NCI-H82 treated with DMSO at 0.1 percent for 48 hours (cell line): ENCODE data around the gene ABCB11.
A peak's percentile ranks its signal among the peaks of the same experiment; 100 is the strongest.
"Not testable (repeated sequence)": the region's sequence is repeated elsewhere in the genome, so short reads cannot be mapped to it uniquely, and the experiment has no call there.

Experiments used
- DNase-seq: peaks from one replicate; lab custom pipeline; 2025; ENCODE audit not compliant: unreplicated experiment; lab: John Stamatoyannopoulos, UW

The ABCB11 gene

DNA sequence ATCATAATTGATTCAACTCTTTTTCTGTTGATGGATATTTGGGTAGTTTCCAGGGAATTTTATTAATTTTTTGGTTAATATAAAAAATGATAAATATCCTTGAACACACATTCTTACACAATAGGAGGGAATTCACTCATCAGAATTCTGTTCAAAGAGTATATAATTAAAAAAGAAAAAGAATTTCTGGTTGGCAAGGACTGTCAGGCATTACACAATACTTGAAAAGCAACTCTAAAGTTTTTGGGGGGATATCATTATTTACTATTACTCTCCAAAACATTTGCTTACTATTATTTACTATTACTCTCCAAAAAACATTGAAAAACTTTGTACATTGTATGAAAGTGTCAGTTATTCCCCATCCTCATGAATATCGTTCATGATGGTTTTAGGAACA lies 92.1 kb downstream of the ABCB11 start:
- DNase-seq = no peak

GRCh38 chr2:168935810-168936581 lies 95.1 kb downstream of the ABCB11 start:
- no peak for DNase-seq

DNA sequence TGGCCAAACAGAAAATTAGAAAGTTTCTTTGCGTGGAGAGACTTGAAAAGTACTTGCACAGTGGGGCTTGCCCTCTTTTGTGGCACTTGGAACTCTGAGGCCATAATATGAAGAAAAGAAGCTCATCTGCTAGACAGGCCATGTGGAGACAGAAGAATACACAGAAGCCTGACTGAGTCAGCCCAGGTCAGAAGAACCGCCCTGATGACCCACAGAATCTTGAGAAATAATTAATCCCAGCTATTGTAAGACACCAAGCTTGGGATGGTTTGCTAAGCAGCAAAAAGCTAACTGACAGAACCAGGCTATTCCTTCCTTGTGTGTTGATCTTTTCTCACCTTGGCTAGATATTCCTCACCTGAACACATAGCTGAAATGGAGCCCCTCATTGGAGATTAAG lies 96.3 kb downstream of the ABCB11 start:
- no peak for DNase-seq

DNA sequence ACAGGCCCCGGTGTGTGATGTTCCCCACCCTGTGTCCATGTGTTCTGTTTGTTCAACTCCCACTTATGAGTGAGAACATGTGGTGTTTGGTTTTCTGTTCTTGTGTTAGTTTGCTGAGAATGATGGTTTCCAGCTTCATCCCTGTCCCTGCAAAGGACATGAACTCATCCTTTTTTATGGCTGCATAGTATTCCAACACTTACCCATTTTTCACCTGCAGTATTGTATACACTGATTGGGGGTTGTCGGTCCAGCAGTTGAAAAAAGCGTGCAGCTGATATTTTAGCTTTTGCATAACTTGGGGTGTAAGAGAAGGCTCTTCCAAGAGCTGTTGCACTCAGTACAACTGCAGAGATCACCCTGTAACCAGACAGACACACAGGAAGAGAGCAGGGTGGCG lies 99.0 kb downstream of the ABCB11 start:
- DNase-seq = not testable (repeated sequence)

DNA sequence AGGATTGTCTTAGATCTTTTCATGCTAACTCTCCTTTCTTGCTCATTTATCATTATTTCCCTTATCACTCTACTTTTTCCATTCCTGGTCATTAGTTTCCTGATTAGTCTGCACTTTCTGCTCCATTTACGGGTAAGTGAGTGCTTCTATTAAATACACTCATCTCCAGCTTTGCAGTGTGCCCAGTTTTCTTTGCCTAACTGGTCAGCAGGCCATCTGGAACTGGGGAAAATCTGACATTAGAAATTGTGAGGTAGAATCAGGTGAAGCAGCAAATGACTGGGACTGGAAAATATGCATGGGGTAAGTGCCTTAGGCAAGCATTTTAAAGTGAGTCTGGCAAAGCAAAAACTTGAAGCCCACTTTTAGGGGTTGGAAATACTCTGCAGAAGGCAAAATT lies 100.9 kb downstream of the ABCB11 start:
- DNase-seq = no peak

DNA sequence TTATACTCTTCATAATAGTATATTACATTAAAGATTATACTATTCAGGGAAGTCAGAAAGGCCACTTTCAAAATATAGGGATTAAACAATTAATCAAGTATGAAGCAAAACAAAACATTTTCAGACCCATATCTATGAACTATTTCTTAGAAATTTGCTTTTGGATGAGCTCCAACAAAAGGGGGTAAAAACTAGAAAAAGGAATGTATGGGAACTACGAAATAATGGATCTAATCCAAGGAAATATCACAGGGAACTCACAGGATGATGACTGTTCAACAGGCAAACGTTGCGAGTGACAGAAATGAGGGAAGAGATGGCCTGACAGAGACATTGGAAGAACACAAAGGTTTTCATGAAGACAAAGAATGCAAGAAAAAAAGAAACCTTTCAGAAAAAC lies 102.1 kb downstream of the ABCB11 start:
- no peak for DNase-seq

GRCh38 chr2:168928113-168928831 lies 102.9 kb downstream of the ABCB11 start:
- no peak for DNase-seq

GRCh38 chr2:168926621-168927386 lies 104.3 kb downstream of the ABCB11 start:
- DNase-seq = no peak

GRCh38 chr2:168920504-168921157 lies 110.5 kb downstream of the ABCB11 start:
- peak; percentile 14 for DNase-seq

- no peak for DNase-seq
Observed at GRCh38 chr2:168916331-168916675, 114.8 kb downstream of the ABCB11 start.

GRCh38 chr2:168915441-168916330 lies 115.4 kb downstream of the ABCB11 start:
- DNase-seq = no peak

DNA sequence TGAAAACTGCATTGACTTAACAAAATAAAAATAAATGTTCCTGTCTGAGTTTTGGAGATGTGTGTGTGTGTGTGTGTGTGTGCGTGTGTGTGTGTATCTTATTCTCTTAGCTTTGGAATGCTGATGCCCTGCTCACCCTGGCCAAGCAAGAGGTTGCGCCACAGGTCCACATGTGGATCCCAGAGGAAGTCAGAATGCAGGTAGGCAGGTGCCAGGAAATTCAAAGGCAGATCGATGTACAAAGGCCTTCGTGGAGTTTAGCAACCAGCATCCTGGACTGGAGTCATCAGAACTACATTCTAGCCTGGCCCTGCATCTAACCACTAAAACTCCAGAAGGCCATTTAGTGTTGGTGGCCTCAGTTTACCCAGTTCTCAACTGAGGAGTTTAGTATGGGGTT lies 117.6 kb downstream of the ABCB11 start:
- DNase-seq = no peak

DNA sequence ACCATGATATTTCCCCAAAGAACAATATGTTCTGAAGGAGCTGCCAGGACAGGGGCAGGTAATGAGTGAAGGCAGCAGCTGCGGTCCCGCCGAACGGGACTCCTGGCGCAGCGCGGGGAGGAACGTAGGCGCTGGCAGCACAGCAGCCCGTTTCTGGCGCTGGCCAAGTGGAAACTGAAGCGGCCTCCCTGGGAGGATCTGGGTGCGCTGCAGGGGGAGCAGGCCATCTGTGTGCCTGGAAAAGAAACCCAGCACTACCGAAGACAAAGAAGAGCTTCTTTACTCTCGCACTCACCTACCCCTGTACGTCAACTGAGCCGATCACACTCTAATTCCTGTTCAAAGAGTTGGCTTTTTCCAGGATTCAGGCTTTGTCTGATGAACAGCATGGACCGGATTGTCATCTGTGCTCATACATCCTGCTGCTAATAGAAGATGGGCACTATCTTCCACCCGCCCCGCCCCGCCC lies 118.2 kb downstream of the ABCB11 start:
- DNase-seq = peak; percentile 13

DNA sequence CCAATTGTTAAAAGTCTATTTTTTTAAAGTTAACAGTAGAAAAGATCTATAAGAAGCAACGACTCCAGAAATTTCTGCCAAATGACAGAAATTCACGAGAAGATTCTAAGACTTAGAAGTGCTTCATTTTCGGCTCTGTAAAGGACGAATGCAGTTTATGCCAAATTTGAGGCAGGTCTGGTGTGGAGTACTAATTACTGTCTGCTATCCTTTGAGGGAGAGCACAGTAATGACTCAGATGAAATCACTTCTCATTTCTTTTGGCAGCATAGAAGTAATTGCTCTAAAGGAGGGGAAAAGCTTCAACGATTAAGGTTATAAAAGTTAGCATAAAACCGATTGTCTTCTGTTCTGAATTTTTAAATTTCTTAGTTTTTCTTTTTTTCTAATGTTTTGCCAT lies 118.7 kb downstream of the ABCB11 start:
- no peak for DNase-seq

GRCh38 chr2:168910330-168910729 lies 120.8 kb downstream of the ABCB11 start:
- no peak for DNase-seq

DNA sequence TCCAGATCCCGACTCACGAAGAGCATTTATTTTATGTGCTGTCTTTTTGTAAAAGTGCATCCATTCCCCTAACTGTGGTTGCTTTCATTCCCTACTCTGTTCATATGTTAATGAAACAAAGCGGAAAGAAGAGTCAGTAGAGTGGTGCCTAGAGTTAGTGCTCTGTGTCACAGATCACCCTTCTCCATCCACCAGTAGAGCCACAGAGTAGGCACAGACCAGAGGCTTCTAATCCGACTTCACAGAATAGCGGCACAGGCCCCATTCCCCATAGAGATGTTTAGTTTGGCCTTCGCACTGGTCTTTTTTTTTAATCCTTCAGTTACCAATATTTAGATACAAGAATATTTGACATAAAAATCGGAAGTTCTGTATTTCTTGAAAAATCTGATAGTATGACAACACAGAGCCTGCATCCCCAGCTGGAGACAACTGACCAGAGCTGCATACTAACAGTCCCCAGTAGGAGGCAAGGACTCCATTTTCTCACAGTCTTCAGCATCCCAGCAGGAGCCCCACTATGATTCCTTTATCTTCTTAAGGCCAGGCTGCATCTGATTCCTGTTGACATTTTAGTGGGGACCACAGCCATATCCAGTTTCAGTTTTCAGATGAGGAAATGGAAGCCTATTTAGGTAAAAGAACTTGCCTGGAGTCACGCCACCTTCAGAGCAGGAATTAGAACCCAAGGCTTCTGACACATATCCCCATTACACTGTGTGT lies 123.0 kb downstream of the ABCB11 start:
- DNase-seq = no peak

- DNase-seq = no peak
Observed at GRCh38 chr2:168904358-168904757, 126.8 kb downstream of the ABCB11 start.

GRCh38 chr2:168903888-168904287 lies 127.2 kb downstream of the ABCB11 start:
- no peak for DNase-seq

- DNase-seq = no peak
Observed at GRCh38 chr2:168901003-168901402, 130.1 kb downstream of the ABCB11 start, which contains the start of gene G6PC2. Gene G6PC2 (plus strand): TSS chr2:168901291. CDS start chr2:168901332, 41 bp downstream.
